ENCODE results near the gene SPATA31A7. TPM values are rescaled to one million over a fixed set of nuclear protein-coding genes. Genes with fewer than 3 reads are reported as not detected.

SPATA31A7 gene
- not detected for total RNA-seq

GRCh38 chr9:61189736-61190135 is at the start of gene SPATA31A7:
Gene SPATA31A7 (plus strand): TSS chr9:61190036. CDS start chr9:61190065, 29 bp downstream.

Small RNAs within 50 kb of the gene (small RNA-seq; reads per million reads assigned to genes)
- not detected for gene BX005040.2 (ENCODE audit: low replicate concordance)
